ENCODE results near the gene SNRPA. TPM values are rescaled to one million over a fixed set of nuclear protein-coding genes. Genes with fewer than 3 reads are reported as not detected.

The SNRPA gene
- total RNA-seq, 1 experiment from 2014 or later: 225 TPM

- Histone ChIP-seq H4K91ac (ENCODE audit: insufficient read length, low read depth, low read length) (no peak overlapping the region), H3K4me2 (ENCODE audit: insufficient read depth, insufficient read length, low read length) (no peak overlapping the region), H3K18ac (ENCODE audit: insufficient read length, low read depth, low read length) (no peak overlapping the region), H3K79me1 (ENCODE audit: insufficient read depth, low read depth, low read length, poor library complexity, severe bottlenecking) (peaks cover 8% of the 10 kb centered on the region), H3K4me1 (ENCODE audit: insufficient read depth, low read length) (peaks cover 15% of the 10 kb centered on the region), H3K79me2 (ENCODE audit: insufficient read depth, low read length) (peaks cover 22% of the 10 kb centered on the region; the same call in 1 of the 2 replicates), H2AK5ac (ENCODE audit: insufficient read length, low read length) (no peak overlapping the region), H2BK15ac (ENCODE audit: low read depth, low read length) (no peak overlapping the region), H4K20me1 (ENCODE audit: control insufficient read depth, insufficient read depth, insufficient read length) (peaks cover 4% of the 10 kb centered on the region), H3K9ac (ENCODE audit: extremely low read depth, insufficient read length, low read length) (no peak overlapping the region), H2BK12ac (ENCODE audit: insufficient read length, low read depth, low read length) (no peak overlapping the region), H4K5ac (ENCODE audit: insufficient read length, low read depth, low read length) (no peak overlapping the region), H3K4ac (ENCODE audit: low read depth, low read length) (no peak overlapping the region), H3K27ac (ENCODE audit: insufficient read length, low read depth, low read length) (no peak overlapping the region), H2BK20ac (ENCODE audit: low read depth, low read length, poor library complexity, severe bottlenecking) (no peak overlapping the region), H3K56ac (ENCODE audit: insufficient read length, low read depth, low read length) (no peak overlapping the region), H3K14ac (ENCODE audit: insufficient read depth, low read length) (no peak overlapping the region; the same call in 1 of the 2 replicates), H4K8ac (replicated peaks; ENCODE audit: insufficient read length, low read depth, low read length) (no peak overlapping the region), H3K9me3 (ENCODE audit: control insufficient read depth, low read depth, low read length) (no peaks in the 10 kb centered on the region), H3K23ac (ENCODE audit: insufficient read length, low read depth, low read length) (no peak overlapping the region), H3T11ph (ENCODE audit: low read length) (no peak overlapping the region), H2AFZ (ENCODE audit: low read length) (no peak overlapping the region), H3K27me3 (ENCODE audit: insufficient read depth, low read length) (no peaks in the 10 kb centered on the region), H2BK5ac (ENCODE audit: insufficient read length, low read length) (no peak overlapping the region), H2BK120ac (ENCODE audit: low read depth, low read length, poor library complexity, severe bottlenecking) (no peak overlapping the region), H3K23me2 (ENCODE audit: insufficient read length, low read depth, low read length, poor library complexity, severe bottlenecking) (peaks cover 5% of the 10 kb centered on the region)
- peaks cover 63 to 75% of the 10 kb centered on the region in 2 experiments for H3K4me1 Mint-ChIP-seq
- peaks cover 32 to 71% (median 58%) of the 10 kb centered on the region in 3 experiments; a peak in 6 of 7 replicates for H3K36me3 Mint-ChIP-seq (ENCODE audit: insufficient read depth in 1 of 3, low read depth in 3 of 3)
- H3K9me3 Mint-ChIP-seq: no peaks in the 10 kb centered on the region; a peak in 2 of 5 replicates
- peak overlapping the region; percentile 5 to 12 for H3K4me3 Mint-ChIP-seq
- peak overlapping the region; percentile 59 to 92 (median 74); a peak in 5 of 7 replicates for H3K27ac Mint-ChIP-seq
- TF ChIP-seq CTCF (conservative IDR thresholded peaks at IDR 0.05): no peak
- no CpG with 5 or more reads among the region's 6 CpGs for WGBS (ENCODE audit: extremely low coverage, insufficient read length, low lambda C conversion rate)
- DNase-seq: peak; percentile 71
- no peaks in the 10 kb centered on the region; the same call in none of the 2 replicates for H3K27me3 Mint-ChIP-seq (ENCODE audit: low read depth)
Measured at GRCh38 chr19:40803857-40804782, 53.1 kb downstream of the SNRPA start.
